Stimulated activated CD8-positive, alpha-beta memory T cell treated with anti-CD3 and anti-CD28 coated beads, Interleukin-4, amount 100 ng/mL, for 4 hours (primary cell): ENCODE results near the gene ATG2B.

Source experiments
- DNase-seq, 2 donors: peaks; one replicate each; pipeline ENCODE4 v3.0.0-alpha.2; 2020; ENCODE audit warnings: low read depth in 2 of 2, low spot score in 1 of 2

ATG2B gene

GRCh38 chr14:96362965-96363750 lies at the start of gene ATG2B, which contains the start of gene GSKIP:
Gene ATG2B (minus strand): TSS chr14:96363341. CDS start chr14:96362976, 365 bp downstream.
Gene GSKIP (plus strand): TSS chr14:96363526. CDS start chr14:96382248, 18,722 bp downstream.
- DNase-seq: peak; percentile 92 to 96

- DNase-seq: no peak
Observed at GRCh38 chr14:96410119-96410518, 47.0 kb upstream of the ATG2B start.

GRCh38 chr14:96409701-96410100 lies 46.6 kb upstream of the ATG2B start:
- no peak for DNase-seq

DNA sequence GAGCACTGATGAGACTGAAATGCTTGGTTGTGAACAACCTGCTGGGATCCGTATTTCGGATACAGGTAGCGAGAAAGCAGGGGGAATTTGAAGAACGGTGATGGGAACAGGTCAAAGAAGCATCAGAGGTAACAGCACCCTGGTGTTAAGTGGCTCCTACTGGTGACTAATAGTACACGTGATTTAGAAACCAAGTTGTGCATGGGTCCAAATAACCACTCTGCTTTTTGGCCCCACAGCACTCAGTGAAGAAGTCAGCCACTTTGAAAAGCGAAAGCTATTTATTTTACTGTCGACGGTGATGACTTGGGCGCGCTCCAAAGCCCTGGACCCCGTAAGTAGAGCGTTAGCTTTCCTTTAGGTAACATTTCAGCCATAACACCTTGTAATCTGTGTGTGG lies 45.5 kb upstream of the ATG2B start:
- no peak for DNase-seq

GRCh38 chr14:96407935-96408570 lies 44.9 kb upstream of the ATG2B start:
- no peak for DNase-seq

DNA sequence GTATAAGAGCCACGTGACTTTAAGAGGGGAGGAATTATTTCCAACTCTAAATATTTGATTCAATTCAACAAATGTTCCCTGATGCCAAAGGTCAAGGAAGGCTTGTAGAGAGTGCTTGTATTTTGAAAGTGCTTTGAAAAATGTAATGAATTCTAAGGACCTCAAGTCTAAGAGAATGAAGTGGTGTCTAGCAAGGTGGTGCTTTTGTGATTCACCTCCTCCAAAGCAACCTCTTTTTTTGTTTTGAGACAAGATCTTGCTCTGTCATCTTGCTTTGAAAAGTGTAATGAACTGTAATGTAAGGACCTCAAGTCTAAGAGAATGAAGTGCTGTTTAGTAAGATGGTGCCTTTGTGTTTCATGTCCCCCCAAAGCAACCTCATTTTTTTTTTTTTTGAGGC lies 42.5 kb upstream of the ATG2B start:
- DNase-seq: no peak

- DNase-seq: no peak
Observed at GRCh38 chr14:96403409-96403808, 40.3 kb upstream of the ATG2B start.

DNA sequence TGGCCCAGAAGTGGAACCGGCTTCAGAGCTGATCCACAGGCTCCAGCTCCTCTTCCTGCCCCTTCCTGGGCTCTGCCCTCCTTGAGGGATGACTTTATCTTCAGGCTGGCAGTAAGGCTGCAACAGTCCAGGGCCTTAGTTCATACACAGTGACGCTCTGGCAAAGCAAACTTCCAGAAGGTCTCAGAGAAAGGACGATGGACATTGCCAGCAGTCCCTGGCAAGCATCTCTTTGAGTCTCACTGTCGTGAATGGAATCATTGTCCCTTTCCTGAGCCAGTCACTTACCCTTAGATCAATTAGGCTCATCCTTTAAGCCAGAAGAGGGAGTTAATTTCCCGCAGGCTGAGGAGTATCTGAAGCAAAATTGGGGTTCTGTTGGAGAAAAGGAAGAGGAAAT lies 37.4 kb upstream of the ATG2B start:
- no peak for DNase-seq

DNA sequence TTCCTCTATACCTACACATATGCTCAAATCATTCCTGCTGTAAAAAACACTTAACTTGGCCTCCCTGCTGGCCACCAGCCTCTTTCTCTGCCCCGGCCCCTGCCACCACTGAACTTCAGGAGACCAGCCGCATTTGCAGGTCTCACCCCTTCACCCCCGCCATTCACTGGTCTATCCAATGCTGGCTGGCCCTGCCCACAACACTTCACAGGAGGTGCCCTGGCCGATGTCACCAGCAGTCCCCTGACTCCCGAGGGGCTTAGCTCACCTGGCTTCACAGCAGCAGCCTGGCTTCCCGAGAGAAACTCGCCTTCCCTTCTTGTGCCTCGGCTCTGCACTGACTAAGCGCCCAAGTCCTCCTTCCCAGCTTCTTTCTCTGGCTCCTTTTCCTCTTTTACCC lies 36.3 kb upstream of the ATG2B start:
- DNase-seq: no peak

GRCh38 chr14:96398921-96399320 lies 35.8 kb upstream of the ATG2B start:
- no peak for DNase-seq

- DNase-seq: no peak
Observed at GRCh38 chr14:96398432-96398831, 35.3 kb upstream of the ATG2B start.

DNA sequence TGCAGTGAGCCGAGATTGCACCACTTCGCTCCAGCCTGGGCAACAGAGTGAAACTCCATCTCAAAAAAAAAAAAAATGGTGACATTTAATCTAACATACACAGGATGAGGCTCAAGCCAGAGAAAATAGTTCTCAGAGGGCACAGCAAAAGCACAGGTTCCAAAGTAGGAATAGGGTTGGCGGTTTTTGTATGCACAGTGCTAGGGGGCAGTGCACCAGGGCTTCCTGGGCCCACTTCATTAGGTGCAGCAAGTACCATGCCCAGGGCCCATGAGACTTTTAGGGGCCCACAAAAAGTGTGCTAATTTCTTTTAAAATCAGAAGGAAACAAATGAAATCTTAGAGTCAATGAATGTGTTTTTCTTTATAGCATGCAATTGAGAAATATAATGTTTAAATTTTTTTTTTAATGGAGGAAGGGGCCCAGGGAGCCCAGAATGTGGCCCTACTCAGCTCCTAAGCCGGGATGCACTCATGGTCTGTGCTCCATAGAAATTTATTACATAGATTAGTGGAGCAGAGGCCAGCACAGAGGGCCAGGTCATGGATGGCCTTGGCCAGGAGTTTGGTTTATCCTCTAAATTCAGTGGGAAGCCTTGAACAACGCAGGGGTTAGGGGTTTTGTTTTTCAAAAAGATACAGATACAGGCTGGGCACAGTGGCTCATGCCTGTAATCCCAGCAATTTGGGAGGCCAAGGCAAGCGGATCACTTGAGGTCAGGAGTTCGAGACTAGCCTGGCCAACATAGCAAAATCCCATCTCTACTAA lies 31.1 kb upstream of the ATG2B start:
- DNase-seq: no peak

DNA sequence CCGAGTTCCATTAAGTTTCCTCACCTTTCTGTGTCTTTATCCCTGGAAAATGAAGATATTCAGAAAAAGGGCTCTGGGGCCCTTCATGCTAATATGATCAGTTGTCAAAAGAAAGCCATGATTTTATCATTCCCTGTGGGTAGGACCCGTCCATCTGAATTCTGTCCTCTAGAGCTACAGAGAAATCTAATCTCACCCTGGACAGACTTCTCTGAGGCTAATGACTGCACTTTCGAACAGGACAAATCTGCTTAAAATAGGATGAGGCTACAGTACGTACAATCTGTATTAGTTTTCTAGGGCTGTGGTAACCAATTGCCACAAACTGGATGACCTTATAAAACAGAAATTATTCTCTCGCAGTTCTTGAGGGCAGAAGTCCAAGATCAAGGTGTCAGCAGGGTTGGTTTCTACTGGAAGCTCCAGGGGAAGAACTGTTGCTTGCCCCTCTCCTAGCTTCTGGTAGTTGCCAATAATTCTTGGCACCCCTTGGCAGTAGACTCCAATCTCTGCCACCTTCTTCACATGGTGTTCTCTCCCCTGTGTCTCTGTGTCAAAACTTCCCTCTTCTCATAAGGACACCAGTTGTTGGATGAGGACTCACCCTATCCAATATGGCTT lies 30.0 kb upstream of the ATG2B start:
- no peak for DNase-seq

DNA sequence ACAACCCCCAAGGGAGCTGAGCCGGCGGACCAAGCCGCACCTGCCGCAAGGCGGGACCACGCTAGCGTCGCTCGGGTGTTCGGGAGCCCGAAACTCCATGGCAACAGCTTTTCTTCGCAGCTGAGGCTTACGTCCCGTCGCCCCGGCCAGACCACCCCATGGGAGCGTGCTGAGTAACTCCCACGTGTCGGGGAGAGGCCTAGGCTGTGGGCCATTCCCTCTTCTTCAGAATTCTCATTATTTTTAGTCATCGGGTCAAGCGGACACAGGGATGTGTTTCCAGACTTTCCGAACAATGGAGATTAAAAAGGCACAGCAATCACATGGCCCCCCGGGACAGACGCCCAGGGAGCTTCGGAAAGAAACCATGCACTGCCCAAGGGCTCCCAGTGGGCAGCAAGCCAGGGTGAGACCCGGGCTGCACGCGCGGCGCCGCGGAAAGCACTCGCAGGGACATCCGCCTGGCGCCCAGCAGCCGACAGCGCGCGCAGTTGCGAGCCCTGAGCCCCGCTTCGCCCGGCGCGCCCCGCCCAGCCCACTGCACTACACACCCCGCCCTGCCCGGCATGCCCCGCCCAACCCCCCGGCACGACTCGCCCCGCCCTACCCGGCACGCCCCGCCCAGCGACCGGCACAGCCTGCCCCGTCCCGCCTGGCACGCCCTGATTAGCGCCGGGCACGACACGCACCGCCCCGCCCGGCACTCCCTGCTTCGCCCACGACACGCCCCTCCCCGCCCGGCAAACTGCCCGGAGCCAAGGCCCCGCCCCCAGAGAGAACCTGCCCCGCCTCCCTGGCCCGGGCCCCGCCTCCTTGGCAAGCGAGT lies 28.4 kb upstream of the ATG2B start:
- DNase-seq: peak; percentile 99

DNA sequence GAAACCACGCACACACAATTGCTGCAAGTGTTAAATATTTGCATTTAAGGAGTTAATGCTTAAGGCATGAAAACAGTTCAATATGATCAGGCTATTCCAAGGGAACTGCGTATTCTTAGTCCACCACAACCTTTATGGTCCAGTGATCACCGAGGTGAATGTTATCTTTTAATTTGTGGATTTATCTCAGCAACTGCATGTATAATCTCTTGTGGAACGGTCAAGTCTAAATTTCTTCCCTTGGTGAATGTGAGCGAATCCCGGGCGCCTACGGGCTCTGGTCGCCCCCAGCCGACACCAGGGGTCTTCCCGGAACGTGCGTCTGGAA lies 27.8 kb upstream of the ATG2B start:
- no peak for DNase-seq

DNA sequence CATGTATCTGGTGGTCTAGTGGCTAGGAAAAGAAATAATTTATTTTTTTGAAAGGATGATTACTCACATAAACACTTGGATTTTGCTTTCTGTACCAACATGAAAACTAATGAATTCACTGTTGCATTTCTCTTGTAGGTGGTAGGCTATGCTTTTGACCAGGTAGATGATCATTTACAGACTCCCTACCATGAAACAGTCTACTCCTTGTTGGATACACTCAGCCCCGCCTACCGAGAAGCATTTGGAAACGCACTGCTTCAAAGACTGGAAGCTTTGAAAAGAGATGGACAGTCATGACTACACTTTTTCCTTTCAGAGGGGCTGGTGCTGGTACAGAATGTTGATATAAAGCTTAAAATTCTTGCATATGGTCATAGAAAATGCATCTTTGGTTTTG lies 22.2 kb upstream of the ATG2B start:
- no peak for DNase-seq

DNA sequence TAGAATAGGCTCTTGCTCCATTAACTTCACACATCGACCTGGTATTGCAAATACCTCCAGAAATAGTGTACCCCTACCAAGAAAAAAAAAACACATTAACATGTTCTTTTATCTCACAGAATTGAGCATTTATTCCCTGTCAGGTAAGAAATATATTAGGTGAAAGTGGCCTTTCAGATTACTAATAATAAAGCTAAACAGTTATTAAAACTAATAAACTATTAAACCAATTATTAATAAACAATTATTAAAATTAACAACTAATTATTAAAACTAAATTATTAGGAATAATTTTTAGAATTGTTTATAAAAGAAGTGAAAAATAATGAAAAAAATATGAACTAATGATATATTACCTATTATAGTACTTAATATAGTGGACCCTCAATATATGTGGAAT lies 21.6 kb upstream of the ATG2B start:
- DNase-seq: no peak

GRCh38 chr14:96384053-96384452 lies 20.9 kb upstream of the ATG2B start:
- DNase-seq: no peak

- DNase-seq: no peak
Observed at GRCh38 chr14:96383445-96383844, 20.3 kb upstream of the ATG2B start.

DNA sequence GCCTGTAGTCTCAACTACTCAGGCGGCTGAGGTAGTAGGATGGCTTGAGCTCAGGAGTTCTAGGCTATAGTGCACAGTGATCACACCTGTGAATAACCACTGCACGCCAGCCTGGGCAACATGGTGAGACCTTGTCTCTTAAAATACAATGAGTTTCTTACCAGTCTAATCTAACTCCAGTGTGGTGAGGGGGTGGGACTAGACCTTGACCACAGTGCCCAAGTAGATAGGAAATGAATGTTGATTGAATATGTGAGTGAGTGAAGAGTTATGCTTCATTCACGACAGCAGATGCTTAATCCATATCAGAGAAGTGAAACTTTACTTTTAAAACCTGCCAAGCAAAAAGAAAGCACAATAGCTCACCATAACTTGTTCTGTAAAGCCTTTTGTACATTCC lies 17.6 kb upstream of the ATG2B start:
- DNase-seq: no peak

- no peak for DNase-seq
Observed at GRCh38 chr14:96376093-96376492, 13.0 kb upstream of the ATG2B start.
